HG02981 (cell line): Measurements from ENCODE around the gene ROBO1.
"Not testable (repeated sequence)": the region's sequence is repeated elsewhere in the genome, so short reads cannot be mapped to it uniquely, and the experiment has no call there.

Experiments
- ATAC-seq: cut with Tn5 transposase; IDR thresholded peaks from one replicate; pipeline ENCODE4 v1.9.1; 2021; ENCODE audit warnings: mild to moderate bottlenecking, moderate library complexity; ENCODE audit not compliant: unreplicated experiment

ROBO1 gene

GRCh38 chr3:79767905-79768267 lies at the start of gene ROBO1:
Gene ROBO1, minus strand, starts transcription at chr3:79767998.
- ATAC-seq, result no peak

DNA sequence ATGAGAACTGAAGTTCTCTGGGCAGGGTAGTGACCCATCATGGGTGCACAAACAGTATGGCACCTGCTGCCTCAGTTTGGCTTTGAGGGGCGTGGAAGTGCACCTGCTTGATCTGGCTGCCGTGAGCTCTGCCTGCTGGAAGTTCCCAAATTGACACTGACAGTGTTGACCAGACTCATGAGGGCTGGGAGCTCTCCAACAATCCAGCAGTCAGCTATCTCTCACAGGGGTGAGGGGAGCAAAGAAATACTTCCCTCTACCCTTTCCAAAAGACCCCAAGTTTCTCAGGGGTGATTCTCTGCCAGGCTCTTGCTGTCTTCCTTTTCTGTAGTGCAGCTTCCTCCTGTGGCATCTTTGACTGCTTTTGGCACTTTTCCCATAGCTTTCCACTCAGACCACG lies 49.4 kb upstream of the ROBO1 start:
- no peak for ATAC-seq

GRCh38 chr3:79815478-79815877 lies 47.7 kb upstream of the ROBO1 start:
- no peak for ATAC-seq

GRCh38 chr3:79810581-79810980 lies 42.8 kb upstream of the ROBO1 start:
- no peak for ATAC-seq

DNA sequence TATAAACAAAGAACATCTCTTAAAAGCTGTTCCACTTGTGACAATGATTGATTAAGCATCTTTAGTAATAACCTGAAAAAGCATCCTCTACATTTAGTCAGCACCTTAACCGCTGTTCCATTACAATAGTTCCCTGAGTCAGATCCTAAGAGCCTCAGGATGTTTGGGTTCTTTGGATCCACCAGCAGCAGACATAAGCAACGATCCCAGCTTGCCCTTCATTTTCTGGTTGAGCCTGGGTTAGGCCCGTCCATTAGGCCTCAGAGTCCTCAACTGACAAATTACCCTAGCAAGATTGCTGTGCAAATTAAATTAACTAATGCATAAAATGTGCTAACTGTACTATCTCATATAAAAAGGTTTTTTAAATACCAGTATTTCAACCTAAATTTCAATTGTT lies 42.3 kb upstream of the ROBO1 start:
- ATAC-seq, result no peak

GRCh38 chr3:79809106-79809505 lies 41.3 kb upstream of the ROBO1 start:
- ATAC-seq, result no peak

DNA sequence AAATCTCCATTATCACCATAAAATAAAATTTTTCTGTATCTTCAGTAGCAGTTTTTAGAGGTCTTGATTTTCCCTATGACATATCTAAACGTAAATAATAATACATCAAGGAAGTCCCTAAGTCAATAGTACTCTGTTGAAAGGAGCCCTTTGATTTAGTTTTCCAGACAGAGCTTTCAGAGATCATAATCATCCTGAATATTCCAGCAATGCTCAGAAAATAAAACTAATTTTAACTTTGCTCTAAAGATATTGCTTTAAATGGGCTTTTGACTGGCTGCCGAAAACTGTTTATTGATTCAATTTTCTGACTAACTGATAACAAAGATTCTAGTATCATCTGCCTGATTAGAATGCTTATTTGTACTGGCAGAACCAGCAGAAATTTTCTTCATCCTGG lies 40.7 kb upstream of the ROBO1 start:
- ATAC-seq, result no peak

- ATAC-seq, result not testable (repeated sequence)
These were observed 22.4 kb upstream of the ROBO1 start for GRCh38 chr3:79790177-79790576.

- ATAC-seq, result no peak
These were observed 5.5 kb upstream of the ROBO1 start for GRCh38 chr3:79773291-79773690.

DNA sequence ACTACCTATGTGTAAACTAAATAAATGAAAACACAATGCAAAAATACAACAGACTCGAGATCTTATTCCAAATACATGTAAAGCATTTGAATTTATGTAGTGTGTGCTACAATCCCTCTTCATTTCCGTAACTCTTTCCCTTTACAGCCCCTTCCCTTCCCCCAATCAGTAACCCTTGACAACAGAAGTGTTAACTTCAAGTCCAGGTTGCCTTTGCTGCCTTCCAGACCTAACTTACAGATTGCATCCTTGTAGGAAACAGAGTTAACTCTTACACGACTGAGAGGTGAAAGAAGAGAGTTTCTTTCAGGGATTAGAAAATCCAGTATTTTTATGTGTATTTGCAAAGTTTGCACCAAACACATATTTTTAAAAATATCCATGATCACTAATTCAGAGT lies 1.4 kb upstream of the ROBO1 start:
- ATAC-seq, result no peak

DNA sequence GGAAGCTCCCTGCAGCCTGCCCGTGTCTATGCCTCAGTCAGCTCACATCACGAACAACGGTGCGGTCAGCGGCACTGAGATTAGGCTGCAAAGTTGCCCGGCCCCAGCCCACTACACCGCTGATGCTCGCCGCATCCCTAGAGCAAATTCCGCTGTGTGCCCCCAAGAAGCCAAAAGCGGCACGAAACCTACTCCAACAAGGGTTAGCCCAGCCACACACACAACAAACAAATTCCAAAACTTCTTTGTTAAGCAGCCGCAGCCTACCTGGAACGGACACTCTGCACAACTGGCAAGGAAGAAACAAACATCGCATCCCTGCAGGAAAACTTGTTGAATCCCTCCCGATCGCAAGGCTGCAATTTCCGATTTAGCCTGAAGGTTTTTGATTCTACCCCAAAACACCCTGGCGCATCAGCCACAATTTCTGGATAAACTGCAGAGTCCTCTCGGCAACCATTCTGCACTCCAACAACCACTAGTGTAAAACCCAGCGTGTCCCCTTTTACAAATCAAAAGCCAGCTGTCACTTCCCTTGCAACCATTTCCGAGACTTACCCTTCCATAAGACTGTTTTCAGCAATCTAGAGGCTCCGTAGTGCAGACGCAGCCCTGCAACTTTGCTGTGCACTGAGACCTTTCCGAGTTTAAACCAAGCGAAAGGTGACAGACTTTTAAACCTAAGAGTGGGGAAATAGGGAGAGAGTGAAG lies 449 bp downstream of the ROBO1 start:
- ATAC-seq, result no peak

- no peak for ATAC-seq
These were observed 1.2 kb downstream of the ROBO1 start for GRCh38 chr3:79766496-79767193.

DNA sequence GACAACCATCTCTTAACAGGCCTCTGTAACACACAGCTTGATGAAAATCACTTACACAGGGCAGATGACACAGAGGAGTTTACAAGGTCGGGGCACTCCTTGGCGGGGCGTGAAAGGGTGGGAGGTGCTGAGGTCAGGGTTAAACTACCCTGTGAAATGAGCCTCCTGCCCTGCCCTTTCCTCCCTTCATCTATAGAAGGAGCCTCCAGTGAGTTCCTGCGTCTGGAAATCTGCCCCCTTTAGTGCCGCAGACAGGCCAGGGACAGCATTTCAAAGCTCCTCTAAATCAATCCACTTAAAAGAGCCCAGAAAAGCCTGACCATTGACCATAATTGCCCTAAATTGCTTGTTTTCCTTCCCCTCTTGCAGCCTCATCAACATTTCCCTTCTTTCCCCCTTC lies 1.9 kb downstream of the ROBO1 start:
- ATAC-seq, result no peak

DNA sequence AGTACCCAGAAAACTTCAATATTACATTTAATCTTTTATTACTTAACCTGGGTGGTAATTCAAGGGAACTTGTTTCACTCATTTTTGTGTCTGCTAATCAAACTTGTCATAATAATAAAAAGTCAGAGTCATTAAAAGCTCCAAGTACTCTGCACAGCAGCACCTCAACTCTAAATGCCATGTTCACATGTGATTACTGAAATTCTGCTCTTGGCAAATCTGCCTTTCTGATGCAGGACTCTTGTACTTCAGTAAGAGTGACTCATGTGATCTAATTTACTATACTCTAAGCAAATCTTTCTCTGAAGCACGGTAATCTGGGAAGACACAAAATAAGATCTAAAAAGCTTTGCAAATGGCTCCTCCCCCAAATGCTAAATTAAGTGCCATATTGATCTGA lies 6.4 kb downstream of the ROBO1 start:
- ATAC-seq, result no peak

GRCh38 chr3:79751703-79752102 lies 16.1 kb downstream of the ROBO1 start:
- no peak for ATAC-seq

DNA sequence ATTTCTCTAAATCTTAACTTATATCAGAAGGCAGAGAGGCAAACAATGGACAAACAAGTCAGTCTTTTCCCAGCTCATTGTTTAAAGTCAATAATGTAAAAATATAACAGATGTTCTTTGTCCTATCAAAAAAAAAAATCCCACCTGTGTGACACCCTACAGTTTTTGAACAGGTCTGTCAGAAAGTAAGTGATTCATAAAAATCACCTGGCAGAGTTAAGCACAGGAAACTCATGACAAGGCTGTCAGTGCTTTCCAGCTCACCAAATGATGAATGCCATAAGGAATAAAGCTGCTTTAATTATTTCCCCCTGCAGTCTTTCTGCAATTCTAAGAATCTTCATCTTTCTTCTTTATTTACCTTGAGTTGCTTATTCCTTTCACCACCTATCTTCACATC lies 30.3 kb downstream of the ROBO1 start:
- no peak for ATAC-seq

GRCh38 chr3:79729096-79729495 lies 38.7 kb downstream of the ROBO1 start:
- no peak for ATAC-seq

- no peak for ATAC-seq
These were observed 41.0 kb downstream of the ROBO1 start for GRCh38 chr3:79726786-79727185.

DNA sequence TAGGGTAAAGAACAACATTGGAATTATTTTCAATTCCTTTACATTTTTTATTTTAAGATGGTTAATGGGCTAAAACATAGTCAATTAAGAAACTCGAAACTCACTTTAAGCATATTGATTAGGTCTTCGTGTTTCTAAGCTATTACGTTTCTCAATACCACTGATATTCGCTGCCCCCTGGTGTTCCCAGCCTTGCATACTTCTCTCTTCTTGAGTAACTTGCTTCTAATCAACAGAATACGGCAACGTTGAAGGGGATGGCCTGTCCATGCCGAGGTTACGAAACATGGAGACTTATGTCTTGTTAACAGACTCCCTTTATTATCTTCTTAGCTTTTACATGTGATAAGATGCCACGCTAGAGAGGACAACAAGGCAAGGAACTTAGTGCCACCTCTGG lies 43.6 kb downstream of the ROBO1 start:
- no peak for ATAC-seq

DNA sequence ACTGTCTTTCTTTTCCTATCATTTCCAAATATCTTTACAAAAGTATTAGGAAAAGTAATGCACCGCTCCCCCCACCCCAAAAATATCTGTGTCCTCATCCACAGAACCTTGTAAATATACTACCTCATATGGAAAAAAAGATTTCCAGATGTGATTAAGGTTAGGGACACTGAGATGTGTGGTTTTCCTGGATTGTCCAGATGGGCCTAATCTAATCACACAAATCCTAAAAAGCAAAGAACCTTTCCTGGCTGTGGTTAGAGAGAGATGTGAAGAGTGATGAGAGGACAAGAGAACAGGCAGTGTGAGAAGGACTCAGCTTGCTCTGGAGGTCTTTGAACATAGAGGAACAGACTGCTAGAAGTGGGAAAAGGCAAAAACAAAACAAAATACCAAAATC lies 77.7 kb downstream of the ROBO1 start:
- no peak for ATAC-seq

GRCh38 chr3:79685108-79685507 lies 82.7 kb downstream of the ROBO1 start:
- ATAC-seq, result no peak

- no peak for ATAC-seq
These were observed 83.8 kb downstream of the ROBO1 start for GRCh38 chr3:79684041-79684440.

- ATAC-seq, result no peak
These were observed 95.1 kb downstream of the ROBO1 start for GRCh38 chr3:79672731-79673130.
